ELF-1 (cell line): Measurements from ENCODE around the gene NOD1.
"Not testable (repeated sequence)": the region's sequence is repeated elsewhere in the genome, so short reads cannot be mapped to it uniquely, and the experiment has no call there.

ENCODE experiments used
- DNase-seq: peaks from one replicate; pipeline ENCODE4 v3.0.0-alpha.2; 2016; ENCODE audit warnings: low read depth, low spot score

Gene NOD1

GRCh38 chr7:30478349-30479201 lies at the start of gene NOD1:
Gene NOD1 (minus strand): TSS chr7:30478784. CDS start chr7:30456921, 21,863 bp downstream.
- DNase-seq, result peak; percentile 84

- not testable (repeated sequence) for DNase-seq
Measured at GRCh38 chr7:30527297-30527696, 48.7 kb upstream of the NOD1 start.

- peak; percentile 32 for DNase-seq
Measured at GRCh38 chr7:30526163-30526562, 47.6 kb upstream of the NOD1 start.

- no peak for DNase-seq
Measured at GRCh38 chr7:30525429-30525828, 46.8 kb upstream of the NOD1 start.

GRCh38 chr7:30524545-30524944 lies 46.0 kb upstream of the NOD1 start:
- no peak for DNase-seq

- no peak for DNase-seq
Measured at GRCh38 chr7:30523466-30523865, 44.9 kb upstream of the NOD1 start.

GRCh38 chr7:30522159-30522558 lies 43.6 kb upstream of the NOD1 start:
- no peak for DNase-seq

GRCh38 chr7:30521532-30521931 lies 42.9 kb upstream of the NOD1 start:
- DNase-seq, result no peak

GRCh38 chr7:30519122-30519521 lies 40.5 kb upstream of the NOD1 start:
- DNase-seq, result no peak

GRCh38 chr7:30515761-30516160 lies 37.2 kb upstream of the NOD1 start:
- no peak for DNase-seq

GRCh38 chr7:30514776-30515175 lies 36.2 kb upstream of the NOD1 start:
- DNase-seq, result no peak

GRCh38 chr7:30514177-30514576 lies 35.6 kb upstream of the NOD1 start:
- DNase-seq, result no peak

- DNase-seq, result no peak
Measured at GRCh38 chr7:30513762-30514161, 35.2 kb upstream of the NOD1 start.

- DNase-seq, result peak; percentile 73
Measured at GRCh38 chr7:30511973-30512662, 33.5 kb upstream of the NOD1 start.

- no peak for DNase-seq
Measured at GRCh38 chr7:30511494-30511893, 32.9 kb upstream of the NOD1 start.

- no peak for DNase-seq
Measured at GRCh38 chr7:30510124-30511075, 31.8 kb upstream of the NOD1 start.

GRCh38 chr7:30509171-30509857 lies 30.7 kb upstream of the NOD1 start:
- DNase-seq, result not testable (repeated sequence)

- DNase-seq, result not testable (repeated sequence)
Measured at GRCh38 chr7:30507346-30507900, 28.8 kb upstream of the NOD1 start.

GRCh38 chr7:30505174-30505697 lies 26.7 kb upstream of the NOD1 start:
- DNase-seq, result no peak

GRCh38 chr7:30504301-30505173 lies 26.0 kb upstream of the NOD1 start, which contains the start of gene GGCT:
Gene GGCT (minus strand): TSS chr7:30504829. CDS start chr7:30504709, 120 bp downstream.
- peak; percentile 99 for DNase-seq
